ENCODE measurements around the gene ZBTB34.

GRCh38 chr9:126869368-126869767, 8.9 kb downstream of the ZBTB34 start:
- TF ChIP-seq CTCF (IDR thresholded peaks at IDR 0.05; ENCODE audit: low read depth, low read length, missing input control), result no peak
- TF ChIP-seq, protein P1, sequence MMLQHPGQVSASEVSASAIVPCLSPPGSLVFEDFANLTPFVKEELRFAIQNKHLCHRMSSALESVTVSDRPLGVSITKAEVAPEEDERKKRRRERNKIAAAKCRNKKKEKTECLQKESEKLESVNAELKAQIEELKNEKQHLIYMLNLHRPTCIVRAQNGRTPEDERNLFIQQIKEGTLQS (IDR thresholded peaks at IDR 0.05), result no peak
- TF ChIP-seq, protein P2, sequence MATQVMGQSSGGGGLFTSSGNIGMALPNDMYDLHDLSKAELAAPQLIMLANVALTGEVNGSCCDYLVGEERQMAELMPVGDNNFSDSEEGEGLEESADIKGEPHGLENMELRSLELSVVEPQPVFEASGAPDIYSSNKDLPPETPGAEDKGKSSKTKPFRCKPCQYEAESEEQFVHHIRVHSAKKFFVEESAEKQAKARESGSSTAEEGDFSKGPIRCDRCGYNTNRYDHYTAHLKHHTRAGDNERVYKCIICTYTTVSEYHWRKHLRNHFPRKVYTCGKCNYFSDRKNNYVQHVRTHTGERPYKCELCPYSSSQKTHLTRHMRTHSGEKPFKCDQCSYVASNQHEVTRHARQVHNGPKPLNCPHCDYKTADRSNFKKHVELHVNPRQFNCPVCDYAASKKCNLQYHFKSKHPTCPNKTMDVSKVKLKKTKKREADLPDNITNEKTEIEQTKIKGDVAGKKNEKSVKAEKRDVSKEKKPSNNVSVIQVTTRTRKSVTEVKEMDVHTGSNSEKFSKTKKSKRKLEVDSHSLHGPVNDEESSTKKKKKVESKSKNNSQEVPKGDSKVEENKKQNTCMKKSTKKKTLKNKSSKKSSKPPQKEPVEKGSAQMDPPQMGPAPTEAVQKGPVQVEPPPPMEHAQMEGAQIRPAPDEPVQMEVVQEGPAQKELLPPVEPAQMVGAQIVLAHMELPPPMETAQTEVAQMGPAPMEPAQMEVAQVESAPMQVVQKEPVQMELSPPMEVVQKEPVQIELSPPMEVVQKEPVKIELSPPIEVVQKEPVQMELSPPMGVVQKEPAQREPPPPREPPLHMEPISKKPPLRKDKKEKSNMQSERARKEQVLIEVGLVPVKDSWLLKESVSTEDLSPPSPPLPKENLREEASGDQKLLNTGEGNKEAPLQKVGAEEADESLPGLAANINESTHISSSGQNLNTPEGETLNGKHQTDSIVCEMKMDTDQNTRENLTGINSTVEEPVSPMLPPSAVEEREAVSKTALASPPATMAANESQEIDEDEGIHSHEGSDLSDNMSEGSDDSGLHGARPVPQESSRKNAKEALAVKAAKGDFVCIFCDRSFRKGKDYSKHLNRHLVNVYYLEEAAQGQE (IDR thresholded peaks at IDR 0.05), result no peak
- TF ChIP-seq, protein P3, sequence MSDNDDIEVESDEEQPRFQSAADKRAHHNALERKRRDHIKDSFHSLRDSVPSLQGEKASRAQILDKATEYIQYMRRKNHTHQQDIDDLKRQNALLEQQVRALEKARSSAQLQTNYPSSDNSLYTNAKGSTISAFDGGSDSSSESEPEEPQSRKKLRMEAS (IDR thresholded peaks at IDR 0.05), result no peak
